Panc1 (cell line): ENCODE data around the gene CWC27. TPM values are rescaled to one million over a fixed set of nuclear protein-coding genes. Genes with fewer than 3 reads are reported as not detected.

ENCODE experiments used
- ATAC-seq: fragments of 200-7000 bp; cut with Tn5 transposase; 2 replicates; pipeline ENCODE4 v1.9.1; 2020; ENCODE audit warnings: mild to moderate bottlenecking, moderate library complexity
- BruUV-seq: library from RNA; stranded (reverse); fragments of 400-500 nt; replicated peaks from 2 replicates; lab custom pipeline; 2021; lab: Mats Ljungman, UMichigan
- CTCF ChIA-PET: fragments of 300-600 bp; sonication (Branson Sonifier 250); formaldehyde crosslinking; loops from one replicate; lab custom pipeline; 2022; ENCODE audit warnings: antibody characterized with exemption; lab: Charles Lee
- POLR2A ChIA-PET: fragments of 300-600 bp; sonication (Branson Sonifier 250); formaldehyde crosslinking; loops from one replicate; lab custom pipeline; 2022; ENCODE audit warnings: antibody characterized with exemption; lab: Charles Lee
- DNase-seq: peaks from one replicate; pipeline ENCODE4 v3.0.0-alpha.2; 2010; ENCODE audit warnings: low read depth, low spot score
- H3K27ac ChIP-seq: 2 replicates; pipeline ENCODE4 v1.5.1; 2011; ENCODE audit warnings: mild to moderate bottlenecking, low read length, inconsistent platforms
- H3K27me3 ChIP-seq: fragments of 200-500 bp; sonication (Bioruptor generic); 2 replicates; pipeline ENCODE4 v1.6.0; 2014; ENCODE audit warnings: low read length, inconsistent platforms; ENCODE audit not compliant: control insufficient read depth, insufficient read depth
- H3K36me3 ChIP-seq: fragments of 200-500 bp; sonication (Bioruptor generic); 2 replicates; pipeline ENCODE4 v1.5.1; 2014; ENCODE audit warnings: inconsistent platforms, mild to moderate bottlenecking, low read length, moderate library complexity; ENCODE audit not compliant: control insufficient read depth, insufficient read depth
- H3K4me1 ChIP-seq: 2 replicates; pipeline ENCODE4 v1.5.1; 2011; ENCODE audit warnings: inconsistent platforms, mild to moderate bottlenecking, low read length, moderate library complexity; ENCODE audit not compliant: control insufficient read depth, insufficient read depth
- H3K4me3 ChIP-seq, 2 experiments: 2 replicates each; pipeline ENCODE4 v1.5.1; 2011 to 2012; ENCODE audit warnings: low read depth in 2 of 2, low read length in 2 of 2, mild to moderate bottlenecking in 2 of 2, inconsistent platforms in 1 of 2, moderate library complexity in 1 of 2
- H3K9me3 ChIP-seq: fragments of 200-500 bp; sonication (Bioruptor generic); 2 replicates; pipeline ENCODE4 v1.5.1; 2014; ENCODE audit warnings: low read depth, mild to moderate bottlenecking, inconsistent platforms, low read length, moderate library complexity; ENCODE audit not compliant: control insufficient read depth, insufficient read depth
- POLR2AphosphoS5 ChIP-seq: IDR thresholded peaks from 2 replicates; pipeline ENCODE4 v1.6.1; 2012; ENCODE audit warnings: mild to moderate bottlenecking, low read depth, low read length, moderate library complexity
- SIN3A ChIP-seq: IDR thresholded peaks from 2 replicates; pipeline ENCODE4 v1.6.1; 2012; ENCODE audit warnings: low read depth, mild to moderate bottlenecking, low read length, moderate library complexity, borderline replicate concordance; ENCODE audit not compliant: insufficient read depth
- TCF7L2 ChIP-seq: IDR thresholded peaks from 2 replicates; pipeline ENCODE4 v1.6.1; 2011; ENCODE audit warnings: mild to moderate bottlenecking, low read depth, low read length, inconsistent platforms
- in situ Hi-C: cut with HindIII; loops from 2 replicates; pipeline ENCODE4 v1.10.0; 2016; ENCODE audit warnings: low sequenced_read_pairs, low pct_unique_long_range_greater_than_20kb
- intact Hi-C: fragments of 100-400 bp; cut with micrococcal nuclease; formaldehyde crosslinking; loops from one replicate; pipeline ENCODE4 v1.10.0; 2022; ENCODE audit not compliant: unreplicated experiment
- total RNA-seq: library from RNA; stranded (reverse); gene quantifications from one replicate; pipeline ENCODE4 v1.2.1, GENCODE V29; 2021; ENCODE audit not compliant: unreplicated experiment
- TF ChIP-seq, protein P1 (sequence below): fragments of 450-650 bp; IDR thresholded peaks from 2 replicates; pipeline ENCODE4 v1.5.1; 2017; ENCODE audit warnings: mild to moderate bottlenecking
- TF ChIP-seq, protein P2 (sequence below), 2 experiments: IDR thresholded peaks; 2 replicates each; pipeline ENCODE4 v1.6.1; 2011 to 2012; ENCODE audit warnings: low read depth in 2 of 2, control low read depth in 1 of 2, low read length in 1 of 2, mild to moderate bottlenecking in 1 of 2, moderate library complexity in 1 of 2; ENCODE audit not compliant: insufficient read depth in 1 of 2

CWC27 gene
- total RNA-seq, 1 experiment from 2014 or later = 19.7 TPM

DNA sequence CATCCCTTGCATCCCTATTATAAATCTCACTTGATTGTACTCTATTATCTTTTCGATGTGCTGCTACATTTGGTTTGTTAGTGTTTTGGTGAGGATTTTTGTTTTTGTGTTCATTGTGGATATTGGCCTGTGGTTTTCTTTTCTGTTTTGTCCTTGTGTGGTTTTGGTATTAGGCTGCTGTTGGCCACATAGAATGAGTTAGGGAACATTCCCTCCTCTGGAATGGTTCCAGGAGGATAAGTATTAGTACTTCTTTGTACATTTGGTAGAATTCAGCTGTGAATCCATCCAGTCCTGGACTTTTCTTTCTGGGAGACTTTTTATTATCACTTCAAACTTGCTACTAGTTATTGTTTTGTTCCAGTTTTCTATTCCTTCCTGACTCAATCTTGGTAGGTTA, 287.2 kb downstream of the CWC27 start:
- Histone ChIP-seq H3K4me1 (no peaks in the 10 kb centered on the region), H3K27ac (no peak overlapping the region), H3K9me3 (no peaks in the 10 kb centered on the region), H3K27me3 (no peaks in the 10 kb centered on the region), H3K36me3 (no peaks in the 10 kb centered on the region), H3K4me3 (no peak overlapping the region)
- CTCF ChIA-PET = no interaction called here
- intact Hi-C loops = no loop called here
- POLR2A ChIA-PET = no interaction called here
- in situ Hi-C loops = no loop called here
- DNase-seq = no peak
- no TSS peak for BruUV-seq
- TF ChIP-seq, protein P1, sequence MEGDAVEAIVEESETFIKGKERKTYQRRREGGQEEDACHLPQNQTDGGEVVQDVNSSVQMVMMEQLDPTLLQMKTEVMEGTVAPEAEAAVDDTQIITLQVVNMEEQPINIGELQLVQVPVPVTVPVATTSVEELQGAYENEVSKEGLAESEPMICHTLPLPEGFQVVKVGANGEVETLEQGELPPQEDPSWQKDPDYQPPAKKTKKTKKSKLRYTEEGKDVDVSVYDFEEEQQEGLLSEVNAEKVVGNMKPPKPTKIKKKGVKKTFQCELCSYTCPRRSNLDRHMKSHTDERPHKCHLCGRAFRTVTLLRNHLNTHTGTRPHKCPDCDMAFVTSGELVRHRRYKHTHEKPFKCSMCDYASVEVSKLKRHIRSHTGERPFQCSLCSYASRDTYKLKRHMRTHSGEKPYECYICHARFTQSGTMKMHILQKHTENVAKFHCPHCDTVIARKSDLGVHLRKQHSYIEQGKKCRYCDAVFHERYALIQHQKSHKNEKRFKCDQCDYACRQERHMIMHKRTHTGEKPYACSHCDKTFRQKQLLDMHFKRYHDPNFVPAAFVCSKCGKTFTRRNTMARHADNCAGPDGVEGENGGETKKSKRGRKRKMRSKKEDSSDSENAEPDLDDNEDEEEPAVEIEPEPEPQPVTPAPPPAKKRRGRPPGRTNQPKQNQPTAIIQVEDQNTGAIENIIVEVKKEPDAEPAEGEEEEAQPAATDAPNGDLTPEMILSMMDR = no peak
- no peak for TF ChIP-seq SIN3A
- TF ChIP-seq, protein P2, sequence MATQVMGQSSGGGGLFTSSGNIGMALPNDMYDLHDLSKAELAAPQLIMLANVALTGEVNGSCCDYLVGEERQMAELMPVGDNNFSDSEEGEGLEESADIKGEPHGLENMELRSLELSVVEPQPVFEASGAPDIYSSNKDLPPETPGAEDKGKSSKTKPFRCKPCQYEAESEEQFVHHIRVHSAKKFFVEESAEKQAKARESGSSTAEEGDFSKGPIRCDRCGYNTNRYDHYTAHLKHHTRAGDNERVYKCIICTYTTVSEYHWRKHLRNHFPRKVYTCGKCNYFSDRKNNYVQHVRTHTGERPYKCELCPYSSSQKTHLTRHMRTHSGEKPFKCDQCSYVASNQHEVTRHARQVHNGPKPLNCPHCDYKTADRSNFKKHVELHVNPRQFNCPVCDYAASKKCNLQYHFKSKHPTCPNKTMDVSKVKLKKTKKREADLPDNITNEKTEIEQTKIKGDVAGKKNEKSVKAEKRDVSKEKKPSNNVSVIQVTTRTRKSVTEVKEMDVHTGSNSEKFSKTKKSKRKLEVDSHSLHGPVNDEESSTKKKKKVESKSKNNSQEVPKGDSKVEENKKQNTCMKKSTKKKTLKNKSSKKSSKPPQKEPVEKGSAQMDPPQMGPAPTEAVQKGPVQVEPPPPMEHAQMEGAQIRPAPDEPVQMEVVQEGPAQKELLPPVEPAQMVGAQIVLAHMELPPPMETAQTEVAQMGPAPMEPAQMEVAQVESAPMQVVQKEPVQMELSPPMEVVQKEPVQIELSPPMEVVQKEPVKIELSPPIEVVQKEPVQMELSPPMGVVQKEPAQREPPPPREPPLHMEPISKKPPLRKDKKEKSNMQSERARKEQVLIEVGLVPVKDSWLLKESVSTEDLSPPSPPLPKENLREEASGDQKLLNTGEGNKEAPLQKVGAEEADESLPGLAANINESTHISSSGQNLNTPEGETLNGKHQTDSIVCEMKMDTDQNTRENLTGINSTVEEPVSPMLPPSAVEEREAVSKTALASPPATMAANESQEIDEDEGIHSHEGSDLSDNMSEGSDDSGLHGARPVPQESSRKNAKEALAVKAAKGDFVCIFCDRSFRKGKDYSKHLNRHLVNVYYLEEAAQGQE (IDR thresholded peaks at IDR 0.05; ENCODE audit: insufficient read depth in 1 of 2, low read depth in 2 of 2, low read length in 1 of 2) = no peak
- no peak for TF ChIP-seq POLR2AphosphoS5
- no peak for TF ChIP-seq TCF7L2
- ATAC-seq = no peak

DNA sequence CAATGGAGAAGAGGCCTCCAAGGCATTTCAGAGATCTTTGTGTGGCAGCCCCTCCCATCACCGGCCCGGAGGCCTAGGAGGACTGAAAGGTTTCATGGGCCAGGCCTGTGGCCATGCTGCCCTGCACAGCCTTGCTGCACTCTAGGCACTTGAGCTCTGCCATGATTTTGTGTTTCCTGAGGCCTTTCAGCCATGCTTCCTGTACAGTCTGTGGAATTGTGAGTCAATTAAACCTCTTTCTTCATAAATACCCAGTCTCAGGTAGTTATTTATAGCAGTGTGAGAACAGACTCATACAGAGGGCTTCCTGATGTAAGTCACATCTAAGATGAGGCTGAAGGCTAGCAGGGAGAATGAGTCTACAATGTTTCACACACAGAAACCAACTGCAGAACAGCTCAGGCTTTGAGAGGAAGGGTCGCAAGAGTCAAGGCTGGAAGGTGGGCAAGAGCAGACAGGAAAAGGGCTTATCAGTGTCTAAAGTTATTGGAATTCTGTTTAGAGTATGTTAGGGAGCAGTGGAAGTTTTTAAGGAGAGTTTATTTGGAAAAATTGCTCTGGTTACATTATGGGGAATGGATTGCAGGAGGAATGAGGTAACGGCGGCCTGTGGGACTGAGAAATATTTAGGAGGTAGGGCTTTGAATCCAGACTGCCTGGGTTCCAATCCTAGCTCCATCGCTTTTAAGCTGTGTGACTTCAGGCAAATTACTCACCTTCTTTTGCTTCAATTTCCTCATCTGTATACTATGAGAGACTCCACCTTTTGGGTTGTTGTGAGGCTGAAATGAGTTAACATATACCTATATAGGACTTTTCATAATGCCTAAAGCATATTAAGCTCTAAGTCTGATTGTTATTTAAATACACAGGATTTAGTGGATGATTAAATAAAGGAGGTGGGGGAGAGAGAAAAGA, 291.2 kb downstream of the CWC27 start:
- no peak overlapping the region for H3K4me3 ChIP-seq
- ATAC-seq = no peak
- H3K9me3 ChIP-seq = no peaks in the 10 kb centered on the region
- TF ChIP-seq POLR2AphosphoS5 = no peak
- no peak for TF ChIP-seq SIN3A
- TF ChIP-seq, protein P2 (IDR thresholded peaks at IDR 0.05; ENCODE audit: insufficient read depth in 1 of 2, low read depth in 2 of 2, low read length in 1 of 2) = no peak
- TF ChIP-seq TCF7L2 = no peak
- TF ChIP-seq, protein P1 = no peak
- no peaks in the 10 kb centered on the region for H3K36me3 ChIP-seq
- POLR2A ChIA-PET = no interaction called here
- in situ Hi-C loops = no loop called here
- BruUV-seq = no TSS peak
- H3K27me3 ChIP-seq = no peaks in the 10 kb centered on the region
- no peak overlapping the region for H3K27ac ChIP-seq
- no peaks in the 10 kb centered on the region for H3K4me1 ChIP-seq
- CTCF ChIA-PET = no interaction called here
- DNase-seq = no peak
- intact Hi-C loops = no loop called here
